ENCODE results near the gene NRG2. TPM values are rescaled to one million over a fixed set of nuclear protein-coding genes. Genes with fewer than 3 reads are reported as not detected.

Gene NRG2
- polyA plus RNA-seq, 3 donors = 0.01 TPM; not detected in 2

DNA sequence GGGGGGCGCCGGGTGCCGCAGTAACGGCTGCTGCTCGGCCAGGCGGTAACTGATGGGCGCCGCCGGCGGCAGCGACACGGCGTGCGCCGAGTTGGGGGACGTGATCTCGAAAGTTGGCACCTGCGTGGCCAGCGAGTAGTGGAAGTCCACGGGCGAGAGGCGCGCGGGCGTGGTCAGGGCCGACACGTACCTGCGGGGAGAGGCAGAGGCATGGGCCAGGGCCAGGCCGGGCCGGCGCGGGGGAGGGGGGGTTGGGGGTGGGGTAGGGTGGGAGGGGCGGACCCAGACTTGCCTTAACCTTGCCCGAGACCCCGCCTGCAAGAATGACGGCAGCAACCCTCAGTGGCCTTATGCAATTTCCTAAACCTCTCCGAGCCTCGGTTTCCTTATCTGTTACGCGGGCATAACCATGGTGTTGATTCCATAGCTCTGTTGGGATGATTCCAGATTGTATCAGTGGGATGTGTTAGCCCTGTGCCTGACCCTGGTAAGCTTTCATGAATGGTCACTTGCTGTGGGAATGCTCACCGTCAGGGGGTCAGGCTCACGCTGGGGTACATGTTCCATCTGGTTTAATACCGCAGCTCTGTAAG lies 194.5 kb downstream of the NRG2 start:
- Mint-ChIP-seq H3K9me3 (peaks cover 0 to 4% (median 1%) of the 10 kb centered on the region in 7 donors), H3K4me1 (peaks cover 8% of the 10 kb centered on the region), H3K4me3 (peak overlapping the region; percentile 70 to 82), H3K36me3 (no peaks in the 10 kb centered on the region), H3K27me3 (ENCODE audit: low read depth in 3 of 3) (peaks cover 39 to 60% (median 46%) of the 10 kb centered on the region in 3 donors), H3K27ac (peak overlapping the region in 1 of 7 donors; percentile 5)
- Histone ChIP-seq H3K4me2 (replicated peaks; ENCODE audit: extremely low read depth, low read length, poor library complexity, severe bottlenecking) (peak overlapping the region; percentile 81), H4K20me1 (ENCODE audit: insufficient read depth, low read length) (no peaks in the 10 kb centered on the region), H3K4me1 (ENCODE audit: control insufficient read depth in 1 of 2, insufficient read depth in 2 of 2, low read length in 2 of 2) (peaks cover 3 to 7% of the 10 kb centered on the region in 2 donors), H2AFZ (ENCODE audit: insufficient read depth, low read depth, low read length, poor library complexity, severe bottlenecking) (peak overlapping the region; percentile 67), H3K27me3 (ENCODE audit: control insufficient read depth in 2 of 2, insufficient read depth in 2 of 2, low read length in 2 of 2) (peaks cover 24 to 46% of the 10 kb centered on the region in 2 donors), H3K9me3 (replicated peaks in 1 of 2; ENCODE audit: control insufficient read depth in 1 of 2, insufficient read depth in 1 of 2, low read length in 2 of 2) (peaks cover 0 to 11% of the 10 kb centered on the region in 2 donors), H3K27ac (ENCODE audit: low read depth in 1 of 2, low read length in 2 of 2) (no peak overlapping the region), H3K79me2 (ENCODE audit: insufficient read depth, low read length) (no peaks in the 10 kb centered on the region), H3K4me3 (replicated peaks in 1 of 3; ENCODE audit: low read depth in 2 of 3, low read length in 3 of 3) (peak overlapping the region; percentile 7 to 72 (median 36)), H3K9ac (ENCODE audit: insufficient read depth, low read length, poor library complexity, severe bottlenecking) (no peak overlapping the region), H3K36me3 (replicated peaks in 1 of 2; ENCODE audit: control insufficient read depth in 1 of 2, insufficient read depth in 2 of 2, low read length in 2 of 2) (no peaks in the 10 kb centered on the region)
- intact Hi-C loops (cut with micrococcal nuclease) = no loop called here
- DNase-seq = no peak
- WGBS (ENCODE audit: insufficient coverage) = 15% methylated on average over 24 of the region's 43 CpGs
- TF ChIP-seq, protein P1, sequence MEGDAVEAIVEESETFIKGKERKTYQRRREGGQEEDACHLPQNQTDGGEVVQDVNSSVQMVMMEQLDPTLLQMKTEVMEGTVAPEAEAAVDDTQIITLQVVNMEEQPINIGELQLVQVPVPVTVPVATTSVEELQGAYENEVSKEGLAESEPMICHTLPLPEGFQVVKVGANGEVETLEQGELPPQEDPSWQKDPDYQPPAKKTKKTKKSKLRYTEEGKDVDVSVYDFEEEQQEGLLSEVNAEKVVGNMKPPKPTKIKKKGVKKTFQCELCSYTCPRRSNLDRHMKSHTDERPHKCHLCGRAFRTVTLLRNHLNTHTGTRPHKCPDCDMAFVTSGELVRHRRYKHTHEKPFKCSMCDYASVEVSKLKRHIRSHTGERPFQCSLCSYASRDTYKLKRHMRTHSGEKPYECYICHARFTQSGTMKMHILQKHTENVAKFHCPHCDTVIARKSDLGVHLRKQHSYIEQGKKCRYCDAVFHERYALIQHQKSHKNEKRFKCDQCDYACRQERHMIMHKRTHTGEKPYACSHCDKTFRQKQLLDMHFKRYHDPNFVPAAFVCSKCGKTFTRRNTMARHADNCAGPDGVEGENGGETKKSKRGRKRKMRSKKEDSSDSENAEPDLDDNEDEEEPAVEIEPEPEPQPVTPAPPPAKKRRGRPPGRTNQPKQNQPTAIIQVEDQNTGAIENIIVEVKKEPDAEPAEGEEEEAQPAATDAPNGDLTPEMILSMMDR (IDR thresholded peaks at IDR 0.05) = no peak

DNA sequence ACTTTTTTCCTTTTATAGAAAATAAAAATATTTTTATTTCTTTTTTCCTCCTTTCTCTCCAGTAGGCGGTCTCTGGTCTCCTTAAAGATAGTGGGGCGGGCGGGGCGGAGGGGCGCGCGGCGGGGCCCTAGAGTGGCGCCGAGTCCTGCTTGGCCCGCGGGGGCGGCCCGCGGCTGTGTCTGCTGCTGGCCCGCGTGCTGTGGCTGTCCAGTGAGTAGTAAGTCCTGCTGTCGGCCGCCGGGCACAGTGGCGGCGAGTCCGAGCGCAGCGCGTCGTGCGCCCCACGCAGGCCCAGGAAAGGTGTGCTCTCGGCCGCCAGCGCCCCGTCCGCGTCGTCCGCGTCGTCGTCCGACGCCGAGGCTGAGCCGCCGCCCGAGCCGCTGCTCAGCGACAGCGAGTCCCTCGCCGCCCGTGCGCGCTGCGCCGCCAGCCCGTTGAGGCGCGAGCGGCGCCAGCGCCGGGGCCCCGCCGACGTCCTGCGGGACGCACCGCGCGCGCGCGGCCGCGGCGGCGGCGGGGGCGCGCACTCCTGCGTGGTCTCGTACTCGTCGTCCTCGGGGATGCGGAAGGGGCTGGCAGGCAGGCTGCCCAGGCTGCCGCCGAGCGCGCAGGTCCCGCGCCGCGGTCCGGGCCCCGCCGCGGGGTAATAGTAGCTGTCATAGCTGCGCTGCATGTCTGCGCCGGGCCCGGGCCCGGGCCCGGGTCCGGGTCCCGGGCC lies 195.2 kb downstream of the NRG2 start:
- Histone ChIP-seq H3K4me1 (ENCODE audit: control insufficient read depth in 1 of 2, insufficient read depth in 2 of 2, low read length in 2 of 2) (peaks cover 3 to 7% of the 10 kb centered on the region in 2 donors), H3K27me3 (ENCODE audit: control insufficient read depth in 2 of 2, insufficient read depth in 2 of 2, low read length in 2 of 2) (peaks cover 24 to 46% of the 10 kb centered on the region in 2 donors), H4K20me1 (ENCODE audit: insufficient read depth, low read length) (no peaks in the 10 kb centered on the region), H3K27ac (ENCODE audit: low read depth in 1 of 2, low read length in 2 of 2) (no peak overlapping the region), H2AFZ (ENCODE audit: insufficient read depth, low read depth, low read length, poor library complexity, severe bottlenecking) (peak overlapping the region; percentile 67), H3K36me3 (replicated peaks in 1 of 2; ENCODE audit: control insufficient read depth in 1 of 2, insufficient read depth in 2 of 2, low read length in 2 of 2) (no peaks in the 10 kb centered on the region), H3K4me2 (replicated peaks; ENCODE audit: extremely low read depth, low read length, poor library complexity, severe bottlenecking) (peak overlapping the region; percentile 81), H3K4me3 (replicated peaks in 1 of 3; ENCODE audit: low read depth in 2 of 3, low read length in 3 of 3) (peak overlapping the region in 2 of 3 experiments; percentile 36 to 72), H3K79me2 (ENCODE audit: insufficient read depth, low read length) (no peaks in the 10 kb centered on the region), H3K9me3 (replicated peaks in 1 of 2; ENCODE audit: control insufficient read depth in 1 of 2, insufficient read depth in 1 of 2, low read length in 2 of 2) (peaks cover 0 to 11% of the 10 kb centered on the region in 2 donors), H3K9ac (ENCODE audit: insufficient read depth, low read length, poor library complexity, severe bottlenecking) (no peak overlapping the region)
- under 1% methylated on average over 107 of the region's 107 CpGs for WGBS (ENCODE audit: insufficient coverage)
- intact Hi-C loops (cut with micrococcal nuclease) = no loop called here
- TF ChIP-seq, protein P1 (IDR thresholded peaks at IDR 0.05) = no peak
- H3K4me3 Mint-ChIP-seq = peak overlapping the region; percentile 62 to 85
- H3K9me3 Mint-ChIP-seq = peaks cover 0 to 4% (median 1%) of the 10 kb centered on the region in 7 donors
- no peak overlapping the region for H3K27ac Mint-ChIP-seq
- peak; percentile 15 to 46 (median 27) for DNase-seq
- H3K4me1 Mint-ChIP-seq = peaks cover 8% of the 10 kb centered on the region
- peaks cover 39 to 64% (median 46%) of the 10 kb centered on the region in 3 donors for H3K27me3 Mint-ChIP-seq (ENCODE audit: low read depth in 3 of 3)
- no peaks in the 10 kb centered on the region for H3K36me3 Mint-ChIP-seq
